ENCODE data around the gene TESPA1.

Gene TESPA1

GRCh38 chr12:54948171-54948570 lies 36.4 kb downstream of the TESPA1 start:
- TF ChIP-seq GATA2 (IDR thresholded peaks at IDR 0.05; ENCODE audit: low read depth, low read length) = no peak
- TF ChIP-seq GATA3 (IDR thresholded peaks at IDR 0.05; ENCODE audit: low read depth, low read length) = no peak

- TF ChIP-seq GATA2 (IDR thresholded peaks at IDR 0.05; ENCODE audit: low read depth, low read length) (no peak), GATA3 (IDR thresholded peaks at IDR 0.05; ENCODE audit: low read depth, low read length) (no peak)
Observed at GRCh38 chr12:54945082-54945481, 39.5 kb downstream of the TESPA1 start.

- TF ChIP-seq GATA3 (IDR thresholded peaks at IDR 0.05; ENCODE audit: low read depth, low read length) (no peak), GATA2 (IDR thresholded peaks at IDR 0.05; ENCODE audit: low read depth, low read length) (no peak)
Observed at GRCh38 chr12:54941659-54942058, 42.9 kb downstream of the TESPA1 start.

- TF ChIP-seq GATA3 (IDR thresholded peaks at IDR 0.05; ENCODE audit: low read depth, low read length) (no peak), GATA2 (IDR thresholded peaks at IDR 0.05; ENCODE audit: low read depth, low read length) (no peak)
Observed at GRCh38 chr12:54940727-54941315, 43.7 kb downstream of the TESPA1 start.

GRCh38 chr12:54937929-54938328 lies 46.6 kb downstream of the TESPA1 start:
- TF ChIP-seq GATA3 (IDR thresholded peaks at IDR 0.05; ENCODE audit: low read depth, low read length) (no peak), GATA2 (IDR thresholded peaks at IDR 0.05; ENCODE audit: low read depth, low read length) (no peak)

- no peak for TF ChIP-seq GATA2 (IDR thresholded peaks at IDR 0.05; ENCODE audit: low read depth, low read length)
- no peak for TF ChIP-seq GATA3 (IDR thresholded peaks at IDR 0.05; ENCODE audit: low read depth, low read length)
Observed at GRCh38 chr12:54937376-54937775, 47.2 kb downstream of the TESPA1 start.

- TF ChIP-seq GATA2 (IDR thresholded peaks at IDR 0.05; ENCODE audit: low read depth, low read length) (no peak), GATA3 (IDR thresholded peaks at IDR 0.05; ENCODE audit: low read depth, low read length) (no peak)
Observed at GRCh38 chr12:54936736-54937135, 47.8 kb downstream of the TESPA1 start.

- TF ChIP-seq GATA3 (IDR thresholded peaks at IDR 0.05; ENCODE audit: low read depth, low read length) = no peak
- no peak for TF ChIP-seq GATA2 (IDR thresholded peaks at IDR 0.05; ENCODE audit: low read depth, low read length)
Observed at GRCh38 chr12:54935235-54935951, 49.2 kb downstream of the TESPA1 start.

GRCh38 chr12:54934419-54934818 lies 50.1 kb downstream of the TESPA1 start:
- TF ChIP-seq GATA3 (IDR thresholded peaks at IDR 0.05; ENCODE audit: low read depth, low read length) = no peak
- no peak for TF ChIP-seq GATA2 (IDR thresholded peaks at IDR 0.05; ENCODE audit: low read depth, low read length)

- TF ChIP-seq GATA3 (IDR thresholded peaks at IDR 0.05; ENCODE audit: low read depth, low read length) = no peak
- TF ChIP-seq GATA2 (IDR thresholded peaks at IDR 0.05; ENCODE audit: low read depth, low read length) = no peak
Observed at GRCh38 chr12:54933376-54933775, 51.2 kb downstream of the TESPA1 start.

- TF ChIP-seq GATA3 (IDR thresholded peaks at IDR 0.05; ENCODE audit: low read depth, low read length) (no peak), GATA2 (IDR thresholded peaks at IDR 0.05; ENCODE audit: low read depth, low read length) (no peak)
Observed at GRCh38 chr12:54932691-54933090, 51.9 kb downstream of the TESPA1 start.

GRCh38 chr12:54932038-54932437 lies 52.5 kb downstream of the TESPA1 start:
- no peak for TF ChIP-seq GATA2 (IDR thresholded peaks at IDR 0.05; ENCODE audit: low read depth, low read length)
- TF ChIP-seq GATA3 (IDR thresholded peaks at IDR 0.05; ENCODE audit: low read depth, low read length) = no peak

GRCh38 chr12:54929998-54930397 lies 54.6 kb downstream of the TESPA1 start:
- TF ChIP-seq GATA2 (IDR thresholded peaks at IDR 0.05; ENCODE audit: low read depth, low read length) (no peak), GATA3 (IDR thresholded peaks at IDR 0.05; ENCODE audit: low read depth, low read length) (no peak)

- TF ChIP-seq GATA3 (IDR thresholded peaks at IDR 0.05; ENCODE audit: low read depth, low read length) (no peak), GATA2 (IDR thresholded peaks at IDR 0.05; ENCODE audit: low read depth, low read length) (no peak)
Observed at GRCh38 chr12:54926246-54926645, 58.3 kb downstream of the TESPA1 start.

- TF ChIP-seq GATA2 (IDR thresholded peaks at IDR 0.05; ENCODE audit: low read depth, low read length) = no peak
- no peak for TF ChIP-seq GATA3 (IDR thresholded peaks at IDR 0.05; ENCODE audit: low read depth, low read length)
Observed at GRCh38 chr12:54924972-54925707, 59.4 kb downstream of the TESPA1 start.
